Activated CD8-positive, alpha-beta memory T cell treated with anti-CD3 and anti-CD28 coated beads for 48 hours (primary cell): Measurements from ENCODE around the gene ZNF787.
"Not testable (repeated sequence)": the region's sequence is repeated elsewhere in the genome, so short reads cannot be mapped to it uniquely, and the experiment has no call there.

Experiments used
- DNase-seq, 3 experiments: peaks; one replicate each; pipeline ENCODE4 v3.0.0-alpha.2; 2020; ENCODE audit warnings: low read depth in 2 of 3, low spot score in 2 of 3

ZNF787 gene

DNA sequence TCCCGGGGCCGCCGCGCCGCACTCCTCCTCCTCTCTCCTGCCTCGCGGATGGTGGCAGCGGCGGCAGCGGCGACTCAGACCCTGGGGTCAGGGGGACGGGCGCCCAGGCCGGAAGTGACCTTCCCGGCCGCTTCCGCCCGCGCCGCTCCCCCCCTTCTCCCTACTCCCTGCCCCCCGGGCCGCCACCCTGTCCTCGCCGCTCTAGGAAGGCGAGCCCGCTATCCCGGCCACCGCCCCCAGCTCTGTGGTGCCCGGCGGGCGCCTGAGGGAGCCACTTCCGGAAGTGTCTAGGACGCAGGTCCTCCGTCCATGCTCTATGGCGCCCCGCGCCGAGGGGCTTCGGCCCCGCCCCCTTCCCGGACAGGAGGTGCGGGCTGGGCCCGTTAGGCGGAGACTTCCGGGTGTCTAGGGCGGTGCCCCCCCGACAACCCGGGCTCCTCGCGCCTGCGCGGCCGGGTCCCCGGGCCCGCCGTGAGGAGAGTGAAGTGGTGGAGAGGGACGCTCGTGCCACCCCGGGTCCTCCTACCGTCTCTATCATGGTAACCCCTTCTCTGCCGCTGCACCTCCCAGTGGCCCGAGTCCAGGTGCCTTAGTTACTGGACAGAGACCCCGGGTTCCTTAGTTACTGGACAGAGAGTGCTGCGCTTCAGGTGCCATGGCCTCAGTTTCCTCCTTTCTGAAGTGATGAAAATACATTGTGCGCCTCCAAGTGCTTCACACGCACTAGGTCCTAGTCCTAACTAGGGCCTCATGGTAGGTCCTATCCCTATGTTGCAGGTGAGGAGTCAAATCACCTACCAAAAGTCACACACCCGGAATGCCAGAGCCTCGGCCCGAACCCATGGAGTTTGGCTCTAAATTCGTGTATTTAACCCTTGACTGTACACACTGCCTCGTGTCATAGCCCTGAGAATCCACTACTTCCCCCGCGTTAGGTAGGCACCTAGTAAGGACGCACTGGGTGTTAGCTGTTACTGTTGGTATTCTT lies at the start of gene ZNF787:
ZNF787 (minus strand) TSS at position 116 of the 988 bp plus-strand sequence. CDS start 18,078 bp downstream, outside the sequence.
- DNase-seq = peak; percentile 84 to 98 (median 91)

- DNase-seq = no peak
Observed at GRCh38 chr19:56170261-56170660, 49.2 kb upstream of the ZNF787 start.

GRCh38 chr19:56167064-56167578 lies 46.0 kb upstream of the ZNF787 start:
- DNase-seq = no peak

GRCh38 chr19:56163097-56163496 lies 42.0 kb upstream of the ZNF787 start:
- no peak for DNase-seq

DNA sequence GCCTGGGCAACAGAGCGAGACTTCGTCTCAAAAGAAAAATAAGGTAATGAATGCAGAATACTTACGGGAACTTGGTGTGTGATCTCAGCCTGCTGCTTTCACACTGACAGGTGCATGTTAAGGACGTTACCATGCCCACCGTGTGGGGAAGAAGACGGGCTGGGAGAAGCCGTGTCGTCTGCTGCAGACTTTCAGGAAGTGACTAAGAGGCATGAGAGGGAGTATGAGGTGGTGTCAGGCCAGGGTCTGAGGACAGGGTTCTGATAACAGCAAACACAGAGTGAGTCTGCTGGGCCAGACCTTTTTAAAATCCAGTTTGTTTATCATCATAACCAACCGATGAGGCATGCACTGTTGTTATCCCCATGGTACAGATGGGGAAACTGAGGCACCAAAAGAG lies 41.2 kb upstream of the ZNF787 start:
- DNase-seq = no peak

- no peak for DNase-seq
Observed at GRCh38 chr19:56161534-56161933, 40.4 kb upstream of the ZNF787 start.

DNA sequence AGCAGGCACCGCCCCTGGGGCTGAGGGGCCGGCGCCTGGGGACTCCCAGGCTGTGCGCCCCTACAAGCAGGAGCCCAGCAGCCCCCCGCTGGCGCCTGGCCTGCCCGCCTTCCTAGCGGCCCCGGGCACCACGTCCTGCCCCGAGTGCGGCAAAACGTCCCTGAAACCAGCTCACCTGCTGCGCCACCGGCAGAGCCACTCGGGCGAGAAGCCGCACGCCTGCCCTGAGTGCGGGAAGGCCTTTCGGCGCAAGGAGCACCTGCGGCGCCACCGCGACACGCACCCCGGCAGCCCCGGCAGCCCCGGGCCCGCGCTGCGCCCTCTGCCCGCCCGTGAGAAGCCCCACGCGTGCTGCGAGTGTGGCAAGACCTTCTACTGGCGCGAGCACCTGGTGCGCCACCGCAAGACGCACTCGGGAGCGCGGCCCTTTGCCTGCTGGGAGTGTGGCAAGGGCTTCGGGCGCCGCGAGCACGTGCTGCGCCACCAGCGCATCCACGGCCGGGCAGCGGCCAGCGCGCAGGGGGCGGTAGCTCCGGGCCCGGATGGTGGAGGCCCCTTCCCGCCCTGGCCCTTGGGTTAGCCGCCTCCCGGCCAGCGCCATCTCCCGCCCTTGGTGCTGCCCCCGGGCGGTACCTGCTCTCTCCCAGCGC lies 38.7 kb upstream of the ZNF787 start:
- no peak for DNase-seq

GRCh38 chr19:56159009-56159559 lies 38.0 kb upstream of the ZNF787 start:
- DNase-seq = no peak

DNA sequence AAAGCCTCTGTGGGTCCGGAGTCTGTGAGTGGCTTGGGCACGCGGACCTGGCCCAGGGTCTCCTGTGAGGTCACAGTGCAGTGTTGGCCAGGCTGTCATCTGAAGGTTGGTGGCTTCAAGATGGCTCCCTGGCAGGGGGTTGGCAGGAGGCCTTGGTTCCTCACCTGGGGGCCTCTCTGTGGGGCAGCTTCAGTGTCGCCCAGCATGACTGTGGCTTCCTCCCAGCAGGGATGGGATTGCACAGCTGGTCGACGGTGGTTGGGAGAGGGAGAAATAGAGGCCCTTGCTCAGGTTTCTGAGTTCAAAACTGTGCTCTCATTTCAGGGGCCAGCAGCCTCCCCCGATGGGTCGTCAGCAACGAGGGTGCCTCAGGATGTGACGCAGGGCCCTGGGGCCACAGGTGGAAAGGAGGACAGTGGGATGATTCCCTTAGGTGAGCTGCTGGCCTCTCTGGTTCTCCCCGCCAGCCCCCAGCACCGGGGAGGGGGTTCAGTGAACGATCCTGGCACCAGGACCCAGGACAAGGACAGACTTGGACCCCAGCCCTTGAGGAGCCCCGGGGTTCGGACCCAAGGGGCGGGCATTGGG lies 37.2 kb upstream of the ZNF787 start:
- DNase-seq = no peak

DNA sequence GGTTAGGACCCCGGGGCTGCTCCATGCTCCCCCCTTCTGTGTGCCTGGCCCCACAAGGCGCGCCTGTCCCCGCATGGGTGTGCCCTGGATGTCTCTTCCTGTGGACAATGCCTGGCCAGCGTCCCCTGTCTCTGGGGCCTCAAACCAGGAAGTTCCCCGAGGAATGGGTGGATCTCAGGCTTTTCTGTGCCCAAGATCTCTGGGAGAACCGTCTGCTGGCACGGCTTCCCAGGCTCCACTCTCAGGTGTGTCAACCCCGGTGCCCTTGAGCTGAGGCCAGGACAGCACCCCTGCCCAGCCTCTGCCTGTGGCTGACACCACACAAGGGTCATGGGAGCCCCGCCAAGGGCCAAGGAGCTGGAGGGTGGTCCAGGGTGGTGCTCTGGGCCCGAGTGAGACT lies 35.7 kb upstream of the ZNF787 start:
- no peak for DNase-seq

DNA sequence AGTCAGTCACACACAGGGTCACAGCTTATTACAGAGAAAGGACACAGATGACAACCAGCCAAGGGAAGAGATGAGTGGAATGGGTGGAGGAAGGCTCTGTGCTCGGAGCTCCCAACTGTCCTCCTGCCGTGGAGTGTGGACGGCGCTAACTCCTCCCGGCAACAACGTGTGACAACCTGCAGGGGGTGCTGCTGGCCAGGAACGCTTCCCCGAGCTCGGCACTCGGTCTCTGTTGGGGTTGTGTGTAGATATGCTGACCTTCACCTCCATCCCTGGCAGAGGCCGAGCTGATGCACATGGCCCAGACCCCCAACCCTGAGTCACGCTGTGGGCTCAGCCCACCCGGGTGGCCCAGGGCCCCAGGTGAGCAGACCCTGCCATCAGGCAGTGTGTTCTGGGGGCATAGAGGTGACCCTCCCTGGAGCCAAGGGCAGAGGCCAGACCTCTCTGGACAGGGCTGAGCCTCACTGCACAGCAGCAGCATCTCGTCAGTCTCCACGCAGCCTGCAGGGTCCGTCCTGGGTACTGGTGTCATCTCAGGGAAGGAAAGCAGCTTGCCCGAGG lies 34.1 kb upstream of the ZNF787 start:
- no peak for DNase-seq

DNA sequence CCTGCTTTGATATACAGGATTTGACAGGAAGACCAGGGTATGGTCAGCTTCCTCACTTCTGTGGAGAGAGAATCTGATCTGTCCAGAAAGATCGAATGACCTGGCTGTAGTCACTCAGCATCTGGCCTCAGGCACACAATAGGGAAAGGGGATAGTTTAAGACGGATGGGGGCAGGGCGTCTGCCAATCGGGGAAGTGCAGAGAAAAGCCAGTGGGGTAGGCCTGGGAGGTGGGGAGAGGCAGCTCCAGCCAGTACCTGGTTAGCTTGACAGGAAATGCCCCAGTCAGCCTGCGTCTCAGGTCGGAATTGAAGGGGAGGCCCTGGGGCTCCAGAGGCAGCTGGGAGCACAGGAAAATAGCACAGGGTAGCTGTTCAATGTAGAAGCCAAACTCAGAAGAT lies 32.4 kb upstream of the ZNF787 start:
- no peak for DNase-seq

- no peak for DNase-seq
Observed at GRCh38 chr19:56152644-56153043, 31.5 kb upstream of the ZNF787 start.

DNA sequence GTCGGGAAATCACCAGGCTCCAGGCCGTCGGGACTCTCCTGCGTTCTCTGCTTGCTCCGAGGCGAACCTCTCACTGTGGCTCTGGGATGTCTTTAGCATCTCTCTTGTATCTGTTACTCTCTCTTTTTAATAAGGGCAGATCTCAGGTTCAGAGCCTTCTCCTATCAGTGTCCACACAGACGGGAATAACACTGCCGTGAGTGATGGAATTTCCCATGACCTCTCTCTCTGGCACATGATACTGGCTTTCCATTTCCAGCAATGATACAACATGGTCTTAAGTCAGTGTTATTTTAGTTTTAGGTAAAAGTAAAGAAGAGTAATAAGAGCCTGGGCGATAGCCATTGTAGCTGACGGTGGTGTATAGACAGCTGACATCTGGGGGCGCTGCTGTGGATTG lies 29.3 kb upstream of the ZNF787 start:
- DNase-seq = no peak

GRCh38 chr19:56149656-56150038 lies 28.6 kb upstream of the ZNF787 start:
- DNase-seq = no peak

DNA sequence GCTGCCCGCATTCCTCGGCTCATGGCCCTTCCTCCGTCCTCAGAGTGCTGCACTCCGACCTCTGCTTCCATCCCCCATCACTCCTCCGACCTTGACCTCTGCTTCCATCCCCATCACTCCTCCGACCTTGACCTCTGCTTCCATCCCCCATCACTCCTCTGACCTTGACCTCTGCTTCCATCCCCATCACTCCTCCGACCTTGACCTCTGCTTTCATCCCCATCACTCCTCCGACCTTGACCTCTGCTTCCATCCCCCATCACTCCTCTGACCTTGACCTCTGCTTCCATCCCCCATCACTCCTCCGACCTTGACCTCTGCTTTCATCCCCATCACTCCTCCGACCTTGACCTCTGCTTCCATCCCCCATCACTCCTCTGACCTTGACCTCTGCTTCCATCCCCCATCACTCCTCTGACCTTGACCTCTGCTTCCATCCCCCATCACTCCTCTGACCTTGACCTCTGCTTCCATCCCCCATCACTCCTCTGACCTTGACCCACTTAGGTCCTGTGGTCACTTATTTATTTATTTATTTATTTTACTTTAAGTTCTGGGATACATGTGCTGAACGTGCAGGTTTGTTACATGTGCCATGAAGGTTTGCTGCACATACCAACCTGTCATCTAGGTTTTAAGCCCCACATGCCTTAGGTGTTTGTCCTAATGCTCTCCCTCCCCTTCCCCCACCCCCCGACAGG lies 28.0 kb upstream of the ZNF787 start:
- DNase-seq = not testable (repeated sequence)

GRCh38 chr19:56148096-56148495 lies 27.0 kb upstream of the ZNF787 start:
- DNase-seq = no peak

DNA sequence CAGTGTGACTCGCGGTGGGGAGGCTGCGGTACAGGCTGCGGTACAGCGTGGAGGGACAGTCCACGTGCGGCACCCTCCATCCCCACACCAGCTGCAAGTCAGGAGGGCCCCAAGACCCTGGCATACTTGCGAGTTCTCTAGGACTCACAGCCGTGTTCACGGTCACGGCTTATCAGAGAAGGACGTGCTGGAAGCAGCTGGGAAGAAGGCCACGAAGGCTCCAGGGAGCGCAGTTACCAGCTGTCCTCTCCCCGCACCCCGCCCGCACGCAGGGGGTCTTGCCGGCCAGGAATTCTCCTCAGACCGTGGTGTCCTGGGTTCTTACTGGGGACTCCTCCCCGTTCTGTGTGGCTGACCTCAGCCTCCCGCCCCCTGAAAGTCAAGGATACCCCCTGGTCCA lies 26.2 kb upstream of the ZNF787 start:
- no peak for DNase-seq

DNA sequence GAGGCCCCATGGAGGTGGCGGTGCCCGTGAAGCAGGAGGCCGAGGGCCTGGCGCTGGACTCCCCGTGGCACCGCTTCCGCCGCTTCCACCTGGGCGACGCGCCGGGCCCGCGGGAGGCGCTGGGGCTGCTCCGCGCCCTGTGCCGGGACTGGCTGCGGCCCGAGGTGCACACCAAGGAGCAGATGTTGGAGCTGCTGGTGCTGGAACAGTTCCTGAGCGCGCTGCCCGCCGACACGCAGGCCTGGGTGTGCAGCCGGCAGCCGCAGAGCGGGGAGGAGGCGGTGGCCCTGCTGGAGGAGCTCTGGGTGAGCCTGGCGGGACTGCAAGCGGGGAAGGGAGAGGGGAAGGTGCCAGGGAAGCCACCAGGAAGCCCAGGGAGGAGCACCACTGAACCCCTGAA lies 25.8 kb upstream of the ZNF787 start:
- no peak for DNase-seq

DNA sequence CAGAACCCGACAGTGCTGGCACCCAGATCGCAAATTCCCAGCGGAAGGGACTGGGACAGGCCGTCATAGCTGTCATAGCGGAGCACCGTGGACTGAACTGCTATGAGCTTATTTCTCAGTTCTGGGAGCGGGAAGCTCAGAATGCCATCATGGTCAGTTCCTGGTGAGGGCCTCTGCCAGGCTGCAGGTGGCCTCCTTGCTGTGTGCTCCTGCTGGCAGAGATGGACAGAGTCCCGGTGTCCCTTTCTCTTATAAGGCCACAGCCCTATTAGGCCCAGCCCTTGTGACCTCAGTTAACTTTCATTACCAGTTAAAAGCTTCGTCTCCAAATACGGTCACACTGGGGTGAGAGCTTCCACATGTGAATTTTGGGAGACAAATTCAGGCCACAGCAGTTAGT lies 24.6 kb upstream of the ZNF787 start:
- DNase-seq = no peak

DNA sequence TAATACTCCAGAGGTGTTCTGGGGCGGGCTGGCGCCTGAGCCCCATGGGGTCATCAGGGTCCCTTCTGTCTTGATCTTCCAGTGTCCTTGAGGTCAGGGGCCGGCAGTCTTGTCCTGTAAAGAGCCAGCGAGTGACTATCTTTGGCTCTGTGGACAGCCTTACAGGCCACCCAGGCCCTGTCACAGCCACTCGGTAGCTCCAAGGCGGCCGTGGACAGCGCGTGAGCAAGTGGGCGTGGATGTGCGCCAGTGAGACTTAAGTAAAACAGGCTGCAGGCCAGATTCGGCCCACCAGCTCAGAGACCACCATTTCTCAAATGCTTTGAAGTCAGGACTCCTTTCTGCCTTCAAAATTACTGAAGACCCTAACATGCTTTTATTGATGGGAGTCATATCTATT lies 23.7 kb upstream of the ZNF787 start:
- no peak for DNase-seq
